B cell (primary cell): ENCODE measurements around the gene THOP1. TPM values are rescaled to one million over a fixed set of nuclear protein-coding genes. Genes with fewer than 3 reads are reported as not detected.

ENCODE experiments used
- ATAC-seq: fragments of 200-7000 bp; cut with Tn5 transposase; one replicate; pipeline ENCODE4 v1.10.0; 2021; ENCODE audit warnings: low read depth, mild to moderate bottlenecking, moderate number of reproducible peaks, moderate library complexity
- CTCF ChIA-PET: fragments of 350-600 bp; sonication (Branson Sonifier 250); formaldehyde crosslinking; loops from one replicate; lab custom pipeline; 2021; ENCODE audit warnings: antibody characterized with exemption, inconsistent platforms; lab: Charles Lee
- POLR2A ChIA-PET: fragments of 350-600 bp; sonication (Branson Sonifier 250); formaldehyde crosslinking; loops from one replicate; lab custom pipeline; 2021; ENCODE audit warnings: antibody characterized with exemption; lab: Charles Lee
- DNase-seq: peaks from one replicate; pipeline ENCODE4 v3.0.0; 2013
- H2AFZ ChIP-seq: 2 replicates; pipeline ENCODE4 v1.6.1; 2012; ENCODE audit warnings: mild to moderate bottlenecking, low read depth, low read length; ENCODE audit not compliant: insufficient read depth, poor library complexity, severe bottlenecking
- H3K27ac ChIP-seq, 2 donors: 1 replicate in 1 of 2; 2 replicates in 1 of 2; pipeline ENCODE4 v1.5.1; 2012 to 2013; ENCODE audit warnings: low read length in 2 of 2, mild to moderate bottlenecking in 2 of 2, moderate library complexity in 1 of 2
- H3K27me3 ChIP-seq, 4 experiments: fragments of 200-600 bp in 1 of 4; sonication (generic) in 1 of 4; replicated peaks in 1 of 4; 1 replicate in 2 of 4; 2 replicates in 2 of 4; pipeline versions ENCODE4 v1.6.1 to v1.7.0; 2013 to 2016; ENCODE audit warnings: low read length in 3 of 4, mild to moderate bottlenecking in 2 of 4, mixed read lengths in 1 of 4, moderate library complexity in 1 of 4; ENCODE audit not compliant: insufficient read depth in 4 of 4, control insufficient read depth in 3 of 4; ENCODE audit errors: control extremely low read depth in 1 of 4
- H3K36me3 ChIP-seq, 2 experiments: replicated peaks in 1 of 2; 1 replicate in 1 of 2; 2 replicates in 1 of 2; pipeline versions ENCODE4 v1.6.1 to v1.7.1; 2013; ENCODE audit warnings: low read length in 1 of 2; ENCODE audit not compliant: insufficient read depth in 2 of 2, control insufficient read depth in 1 of 2; ENCODE audit errors: control extremely low read depth in 1 of 2, extremely low read depth in 1 of 2
- H3K4me1 ChIP-seq, 2 donors: fragments of 200-600 bp in 1 of 2; sonication (generic) in 1 of 2; 1 replicate in 1 of 2; 2 replicates in 1 of 2; pipeline versions ENCODE4 v1.5.1 to v1.6.1; 2013 to 2017; ENCODE audit warnings: low read length in 2 of 2; ENCODE audit not compliant: control insufficient read depth in 2 of 2, insufficient read depth in 2 of 2
- H3K4me2 ChIP-seq: replicated peaks from 2 replicates; pipeline ENCODE3; 2012; ENCODE audit warnings: mild to moderate bottlenecking, low read depth, low read length; ENCODE audit not compliant: poor library complexity, severe bottlenecking
- H3K4me3 ChIP-seq, 5 experiments: fragments of 200-600 bp in 1 of 5; sonication (generic) in 1 of 5; 1 replicate in 3 of 5; 2 replicates in 2 of 5; pipeline versions ENCODE4 v1.5.1 to v1.7.0; 2011 to 2016; ENCODE audit warnings: low read length in 4 of 5, mild to moderate bottlenecking in 4 of 5, low read depth in 2 of 5, control low read depth in 1 of 5, moderate library complexity in 1 of 5; ENCODE audit not compliant: insufficient read depth in 1 of 5; ENCODE audit errors: control extremely low read depth in 1 of 5, extremely low read depth in 1 of 5
- H3K79me2 ChIP-seq: fragments of 200-600 bp; sonication (generic); one replicate; pipeline ENCODE4 v1.6.0; 2016; ENCODE audit warnings: low read length; ENCODE audit not compliant: control insufficient read depth, insufficient read depth
- H3K9ac ChIP-seq: fragments of 200-600 bp; sonication (generic); 2 replicates; pipeline ENCODE4 v1.6.1; 2017; ENCODE audit warnings: mild to moderate bottlenecking, low read length, moderate library complexity
- H3K9me3 ChIP-seq, 3 donors: one replicate each; pipeline versions ENCODE4 v1.6.1 to v1.7.1; 2013; ENCODE audit warnings: low read length in 2 of 3; ENCODE audit not compliant: control insufficient read depth in 2 of 3, insufficient read depth in 1 of 3; ENCODE audit errors: control extremely low read depth in 1 of 3
- H4K20me1 ChIP-seq: 2 replicates; pipeline ENCODE4 v1.6.0; 2012; ENCODE audit warnings: mild to moderate bottlenecking, low read length; ENCODE audit not compliant: insufficient read depth, control insufficient read depth, poor library complexity, severe bottlenecking
- H3K27ac Mint-ChIP-seq: one replicate; pipeline ENCODE4 v1.8.0; 2021; ENCODE audit warnings: mixed read lengths
- H3K27me3 Mint-ChIP-seq: one replicate; pipeline ENCODE4 v1.8.0; 2021; ENCODE audit warnings: mixed read lengths
- H3K4me1 Mint-ChIP-seq: one replicate; pipeline ENCODE4 v1.8.0; 2021; ENCODE audit warnings: mixed read lengths
- H3K4me3 Mint-ChIP-seq: one replicate; pipeline ENCODE4 v1.8.0; 2021; ENCODE audit warnings: mixed read lengths
- H3K9me3 Mint-ChIP-seq: one replicate; pipeline ENCODE4 v1.8.0; 2022; ENCODE audit warnings: mixed read lengths; ENCODE audit not compliant: insufficient read depth
- EZH2 ChIP-seq: IDR thresholded peaks from 2 replicates; pipeline ENCODE4 v1.6.1; 2012; ENCODE audit warnings: borderline replicate concordance, low read depth, mild to moderate bottlenecking, moderate library complexity, low read length; ENCODE audit not compliant: insufficient read depth, poor library complexity, severe bottlenecking
- WGBS: methylation state at CpG from one replicate; pipeline ENCODE4 v1.1.5; 2013; ENCODE audit warnings: missing lambda C conversion rate; ENCODE audit not compliant: insufficient coverage; 5-methylcytosine and 5-hydroxymethylcytosine counted together
- intact Hi-C: fragments of 100-400 bp; cut with micrococcal nuclease; formaldehyde crosslinking; loops from one replicate; pipeline ENCODE4 v1.10.0; 2022
- polyA plus RNA-seq: library from polyadenylated mRNA; depleted of rRNA; stranded (reverse); fragments of >200 nt; gene quantifications from 2 replicates; pipeline ENCODE4 v1.2.3, GENCODE V29; 2012
- total RNA-seq, 2 donors: library from RNA; stranded (reverse); fragments of 120-200 nt in 1 of 2; gene quantifications; 1 replicate in 1 of 2; 2 replicates in 1 of 2; pipeline versions ENCODE4 v1.2.3 to v1.2.4, GENCODE V29; 2013 to 2022
- TF ChIP-seq, protein P1 (sequence below): fragments of 200-600 bp; IDR thresholded peaks from one replicate; pipeline ENCODE4 v1.8.0; 2022; ENCODE audit warnings: antibody characterized with exemption, mild to moderate bottlenecking

The THOP1 gene
- total and polyA plus RNA-seq, 2 donors (not counting 1 experiment from before 2014, with no cell fraction given) = 54.3 to 56.4 TPM

DNA sequence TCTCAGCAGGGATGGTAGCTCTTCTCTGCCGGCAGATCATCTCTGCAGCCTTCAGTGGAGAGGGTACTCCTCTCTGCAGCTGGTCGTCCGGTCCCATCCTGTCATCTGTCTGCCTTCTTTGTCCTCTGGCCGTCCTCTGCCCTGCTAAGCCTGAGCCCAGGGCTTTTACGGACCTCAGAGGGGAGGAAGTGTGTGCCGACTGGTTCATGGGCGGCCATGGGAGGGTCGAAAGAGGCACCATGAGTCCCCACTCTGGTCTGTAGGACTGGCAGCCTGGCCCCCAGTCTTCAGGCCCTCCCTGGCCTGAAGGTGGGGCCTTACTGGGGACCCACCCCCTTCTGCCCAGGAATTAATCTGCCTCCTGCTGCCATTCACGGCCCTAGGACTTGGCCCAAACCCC is 38.3 kb downstream of the THOP1 start:
- H3K9ac ChIP-seq = no peak overlapping the region
- H3K9me3 Mint-ChIP-seq = no peaks in the 10 kb centered on the region
- no peak overlapping the region for H2AFZ ChIP-seq
- no peak for DNase-seq
- peaks cover 0 to 2% (median 0%) of the 10 kb centered on the region in 3 donors for H3K9me3 ChIP-seq
- H3K27me3 Mint-ChIP-seq = no peaks in the 10 kb centered on the region
- H3K4me1 ChIP-seq = peaks cover 4 to 15% of the 10 kb centered on the region in 2 donors
- POLR2A ChIA-PET = no interaction called here
- H3K79me2 ChIP-seq = peaks cover 10% of the 10 kb centered on the region
- no peaks in the 10 kb centered on the region for H3K27me3 ChIP-seq
- WGBS = 94% methylated on average over 9 of the region's 9 CpGs
- peaks cover 12% of the 10 kb centered on the region for H3K4me1 Mint-ChIP-seq
- H3K36me3 ChIP-seq = no peaks in the 10 kb centered on the region
- TF ChIP-seq, protein P1, sequence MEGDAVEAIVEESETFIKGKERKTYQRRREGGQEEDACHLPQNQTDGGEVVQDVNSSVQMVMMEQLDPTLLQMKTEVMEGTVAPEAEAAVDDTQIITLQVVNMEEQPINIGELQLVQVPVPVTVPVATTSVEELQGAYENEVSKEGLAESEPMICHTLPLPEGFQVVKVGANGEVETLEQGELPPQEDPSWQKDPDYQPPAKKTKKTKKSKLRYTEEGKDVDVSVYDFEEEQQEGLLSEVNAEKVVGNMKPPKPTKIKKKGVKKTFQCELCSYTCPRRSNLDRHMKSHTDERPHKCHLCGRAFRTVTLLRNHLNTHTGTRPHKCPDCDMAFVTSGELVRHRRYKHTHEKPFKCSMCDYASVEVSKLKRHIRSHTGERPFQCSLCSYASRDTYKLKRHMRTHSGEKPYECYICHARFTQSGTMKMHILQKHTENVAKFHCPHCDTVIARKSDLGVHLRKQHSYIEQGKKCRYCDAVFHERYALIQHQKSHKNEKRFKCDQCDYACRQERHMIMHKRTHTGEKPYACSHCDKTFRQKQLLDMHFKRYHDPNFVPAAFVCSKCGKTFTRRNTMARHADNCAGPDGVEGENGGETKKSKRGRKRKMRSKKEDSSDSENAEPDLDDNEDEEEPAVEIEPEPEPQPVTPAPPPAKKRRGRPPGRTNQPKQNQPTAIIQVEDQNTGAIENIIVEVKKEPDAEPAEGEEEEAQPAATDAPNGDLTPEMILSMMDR = no peak
- no peak for TF ChIP-seq EZH2
- no peak overlapping the region for H3K27ac ChIP-seq
- CTCF ChIA-PET = interaction anchor here (1.2 kb wide), 1 partner anchor 9 kb away, joined by 3 read pairs; no protein-coding TSS in a partner anchor
- ATAC-seq = no peak
- no peak overlapping the region for H3K4me2 ChIP-seq
- intact Hi-C loops = no loop called here
- H3K4me3 Mint-ChIP-seq = no peak overlapping the region
- no peak overlapping the region for H3K27ac Mint-ChIP-seq
- no peak overlapping the region for H3K4me3 ChIP-seq
- H4K20me1 ChIP-seq = no peaks in the 10 kb centered on the region

DNA sequence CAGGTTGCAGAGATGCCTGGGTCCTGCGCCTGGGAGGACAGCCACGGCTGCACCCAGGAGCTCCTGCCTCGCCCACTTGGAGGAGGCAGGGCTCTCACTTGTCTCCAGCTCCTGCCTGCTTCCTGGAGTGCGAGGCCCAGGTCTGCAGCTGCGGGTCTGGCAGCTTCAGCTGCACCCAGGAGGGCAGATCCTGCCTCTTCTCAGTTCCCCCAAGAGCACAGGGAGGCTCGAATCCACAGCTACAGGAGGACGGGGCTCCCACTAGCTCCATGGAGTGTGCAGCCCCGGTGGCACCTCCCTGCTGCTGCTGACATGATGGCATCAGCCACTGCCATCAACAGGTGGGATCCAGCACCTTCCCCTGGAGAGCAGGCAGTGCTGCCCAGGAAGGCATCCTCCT is 38.8 kb downstream of the THOP1 start:
- Mint-ChIP-seq H3K4me1 (peaks cover 12% of the 10 kb centered on the region), H3K4me3 (no peak overlapping the region), H3K27me3 (no peaks in the 10 kb centered on the region), H3K9me3 (no peaks in the 10 kb centered on the region), H3K27ac (no peak overlapping the region)
- ATAC-seq = no peak
- ChIA-PET POLR2A (no interaction called here), CTCF (interaction anchor here (1.2 kb wide), 1 partner anchor 8 kb away, joined by 3 read pairs; no protein-coding TSS in a partner anchor)
- Histone ChIP-seq H3K27ac (no peak overlapping the region), H3K36me3 (no peaks in the 10 kb centered on the region), H3K9me3 (peaks cover 0 to 2% (median 0%) of the 10 kb centered on the region in 3 donors), H2AFZ (no peak overlapping the region), H3K79me2 (peaks cover 10% of the 10 kb centered on the region), H4K20me1 (no peaks in the 10 kb centered on the region), H3K4me2 (no peak overlapping the region), H3K27me3 (no peaks in the 10 kb centered on the region), H3K4me3 (no peak overlapping the region), H3K4me1 (peaks cover 4 to 13% of the 10 kb centered on the region in 2 donors), H3K9ac (no peak overlapping the region)
- intact Hi-C loops = no loop called here
- TF ChIP-seq EZH2 = no peak
- TF ChIP-seq, protein P1 = no peak
- WGBS = 83% methylated on average over 8 of the region's 8 CpGs
- DNase-seq = no peak
